AG09309 (cell line): ENCODE results near the gene PRPF18.

Experiments
- DNase-seq: peaks from one replicate; pipeline ENCODE4 v3.0.0-alpha.2; 2010; ENCODE audit warnings: low read depth
- H3K4me3 ChIP-seq: 2 replicates; pipeline ENCODE4 v1.5.1; 2011; ENCODE audit warnings: mild to moderate bottlenecking, low read depth, low read length, moderate library complexity; ENCODE audit not compliant: control insufficient read depth
- CTCF ChIP-seq: IDR thresholded peaks from 2 replicates; pipeline ENCODE4 v1.5.1; 2011; ENCODE audit warnings: mild to moderate bottlenecking, low read depth, low read length, inconsistent platforms; ENCODE audit not compliant: insufficient read depth, control insufficient read depth; ENCODE audit errors: missing control alignments

The PRPF18 gene

GRCh38 chr10:13563481-13564445 lies 23.0 kb upstream of the PRPF18 start:
- H3K4me3 ChIP-seq, result no peak overlapping the region
- no peak for DNase-seq
- TF ChIP-seq CTCF, result no peak

- no peak for DNase-seq
- no peak overlapping the region for H3K4me3 ChIP-seq
- TF ChIP-seq CTCF, result no peak
Observed at GRCh38 chr10:13564576-13564975, 22.2 kb upstream of the PRPF18 start.

- TF ChIP-seq CTCF, result no peak
- no peak for DNase-seq
- no peak overlapping the region for H3K4me3 ChIP-seq
Observed at GRCh38 chr10:13567030-13567429, 19.7 kb upstream of the PRPF18 start.

- no peak for TF ChIP-seq CTCF
- H3K4me3 ChIP-seq, result no peak overlapping the region
- no peak for DNase-seq
Observed at GRCh38 chr10:13571541-13571940, 15.2 kb upstream of the PRPF18 start.

GRCh38 chr10:13573960-13574359 lies 12.8 kb upstream of the PRPF18 start:
- TF ChIP-seq CTCF, result no peak
- DNase-seq, result no peak
- no peak overlapping the region for H3K4me3 ChIP-seq

- no peak overlapping the region for H3K4me3 ChIP-seq
- no peak for DNase-seq
- no peak for TF ChIP-seq CTCF
Observed at GRCh38 chr10:13585195-13585751, 1.5 kb upstream of the PRPF18 start.
